Measurements from ENCODE around the gene CARS1.

GRCh38 chr11:2982214-2982613, 75.0 kb downstream of the CARS1 start:
- TF ChIP-seq CTCF (IDR thresholded peaks at IDR 0.05; ENCODE audit: insufficient read depth, low read length, poor library complexity, severe bottlenecking) (no peak), EZH2phosphoT487 (conservative IDR thresholded peaks at IDR 0.05; ENCODE audit: low read length) (no peak)
